HEK293 (cell line): ENCODE measurements around the gene CD40.

Experiments used
- HOXC10 ChIP-seq: sonication (generic); formaldehyde crosslinking; IDR thresholded peaks from 2 replicates; pipeline ENCODE4 v1.8.1; 2023; ENCODE audit warnings: mild to moderate bottlenecking, missing genetic modification reagents
- SETDB1 ChIP-seq: IDR thresholded peaks from one replicate; pipeline ENCODE4 v1.6.1; 2017; ENCODE audit warnings: mild to moderate bottlenecking, low read length, moderate library complexity, mixed read lengths; ENCODE audit not compliant: insufficient read length
- SP2 ChIP-seq: fragments of 450-650 bp; formaldehyde crosslinking; IDR thresholded peaks from 2 replicates; pipeline ENCODE4 v1.5.1; 2016; ENCODE audit warnings: missing biosample characterization, missing genetic modification characterization
- TCF7L2 ChIP-seq: IDR thresholded peaks from 2 replicates; pipeline ENCODE4 v1.6.1; 2011; ENCODE audit warnings: low read depth, mild to moderate bottlenecking, inconsistent platforms, low read length, moderate library complexity, borderline replicate concordance
- ZNF146 ChIP-seq: fragments of 450-650 bp; formaldehyde crosslinking; IDR thresholded peaks from 2 replicates; pipeline ENCODE4 v1.5.1; 2016; ENCODE audit warnings: missing biosample characterization, missing genetic modification characterization
- ZNF274 ChIP-seq, 2 experiments: fragments of 200-500 bp in 1 of 2; fragments of 450-650 bp in 1 of 2; sonication (Bioruptor generic) in 1 of 2; formaldehyde crosslinking in 1 of 2; IDR thresholded peaks; 2 replicates each; pipeline versions ENCODE4 v1.5.1 to v1.6.1; 2014 to 2016; ENCODE audit warnings: borderline replicate concordance in 1 of 2, inconsistent platforms in 1 of 2, low read length in 1 of 2, missing biosample characterization in 1 of 2, missing genetic modification characterization in 1 of 2
- ZNF426 ChIP-seq: fragments of 450-650 bp; formaldehyde crosslinking; IDR thresholded peaks from 2 replicates; pipeline ENCODE4 v1.5.1; 2017; ENCODE audit warnings: missing biosample characterization, missing genetic modification characterization, mild to moderate bottlenecking, inconsistent platforms, moderate library complexity
- ZNF433 ChIP-seq: fragments of 450-650 bp; formaldehyde crosslinking; IDR thresholded peaks from 2 replicates; pipeline ENCODE4 v1.5.1; 2016; ENCODE audit warnings: missing biosample characterization, missing genetic modification characterization, low read depth
- ZNF660 ChIP-seq: fragments of 450-650 bp; IDR thresholded peaks from 2 replicates; pipeline ENCODE4 v1.5.1; 2018; ENCODE audit warnings: missing biosample characterization, mild to moderate bottlenecking, missing genetic modification characterization
- TF ChIP-seq, protein P1 (sequence below): fragments of 450-650 bp; formaldehyde crosslinking; IDR thresholded peaks from 2 replicates; pipeline ENCODE4 v1.5.1; 2017; ENCODE audit warnings: missing biosample characterization, missing genetic modification characterization
- TF ChIP-seq, protein P2 (sequence below): fragments of 450-650 bp; formaldehyde crosslinking; IDR thresholded peaks from 2 replicates; pipeline ENCODE4 v1.5.1; 2017; ENCODE audit warnings: missing biosample characterization, missing genetic modification characterization
- TF ChIP-seq, protein P3 (sequence below): fragments of 450-650 bp; formaldehyde crosslinking; IDR thresholded peaks from 2 replicates; pipeline ENCODE4 v1.5.1; 2016; ENCODE audit warnings: missing biosample characterization, missing genetic modification characterization
- TF ChIP-seq, protein P4 (sequence below): fragments of 450-650 bp; formaldehyde crosslinking; IDR thresholded peaks from 2 replicates; pipeline ENCODE4 v1.5.1; 2016; ENCODE audit warnings: missing biosample characterization, missing genetic modification characterization

DNA sequence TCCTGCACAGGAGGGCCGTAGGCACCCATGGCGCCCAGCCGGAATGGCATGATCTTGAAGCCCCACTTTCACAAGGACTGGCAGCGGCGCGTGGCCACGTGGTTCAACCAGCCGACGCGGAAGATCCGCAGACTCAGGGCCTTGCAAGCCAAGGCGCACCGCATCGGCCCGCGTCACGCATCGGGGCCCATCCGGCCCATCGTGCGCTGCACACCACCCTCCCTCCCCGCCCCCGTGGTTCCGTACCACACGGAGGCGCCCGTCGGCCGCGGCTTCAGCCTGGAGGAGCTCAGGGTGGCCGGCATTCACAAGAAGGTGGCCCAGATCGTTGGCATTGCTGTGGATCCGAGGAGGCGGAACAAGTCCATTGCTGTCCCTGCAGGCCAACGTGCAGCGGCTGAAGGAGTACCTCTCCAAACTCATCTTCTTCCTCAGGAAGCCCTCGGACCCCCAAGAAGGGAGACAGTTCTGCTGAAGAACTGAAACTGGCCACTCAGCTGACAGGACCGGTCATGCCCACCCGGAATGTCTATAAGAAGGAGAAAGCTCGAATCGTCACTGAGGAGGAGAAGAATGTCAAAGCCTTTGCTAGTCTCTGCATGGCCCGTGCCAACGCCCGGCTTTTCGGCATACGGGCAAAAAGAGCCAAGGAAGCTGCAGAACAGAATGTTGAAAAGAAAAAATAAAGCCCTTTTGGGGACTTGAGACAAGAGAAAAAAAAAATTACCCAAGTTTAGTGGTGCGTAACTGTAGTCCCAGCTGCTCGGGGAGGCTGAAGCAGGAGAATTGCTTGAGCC, 18.4 kb upstream of the CD40 start:
- TF ChIP-seq, protein P1, sequence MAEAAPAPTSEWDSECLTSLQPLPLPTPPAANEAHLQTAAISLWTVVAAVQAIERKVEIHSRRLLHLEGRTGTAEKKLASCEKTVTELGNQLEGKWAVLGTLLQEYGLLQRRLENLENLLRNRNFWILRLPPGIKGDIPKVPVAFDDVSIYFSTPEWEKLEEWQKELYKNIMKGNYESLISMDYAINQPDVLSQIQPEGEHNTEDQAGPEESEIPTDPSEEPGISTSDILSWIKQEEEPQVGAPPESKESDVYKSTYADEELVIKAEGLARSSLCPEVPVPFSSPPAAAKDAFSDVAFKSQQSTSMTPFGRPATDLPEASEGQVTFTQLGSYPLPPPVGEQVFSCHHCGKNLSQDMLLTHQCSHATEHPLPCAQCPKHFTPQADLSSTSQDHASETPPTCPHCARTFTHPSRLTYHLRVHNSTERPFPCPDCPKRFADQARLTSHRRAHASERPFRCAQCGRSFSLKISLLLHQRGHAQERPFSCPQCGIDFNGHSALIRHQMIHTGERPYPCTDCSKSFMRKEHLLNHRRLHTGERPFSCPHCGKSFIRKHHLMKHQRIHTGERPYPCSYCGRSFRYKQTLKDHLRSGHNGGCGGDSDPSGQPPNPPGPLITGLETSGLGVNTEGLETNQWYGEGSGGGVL (tag by site-specific recombination): no peak
- TF ChIP-seq, protein P2, sequence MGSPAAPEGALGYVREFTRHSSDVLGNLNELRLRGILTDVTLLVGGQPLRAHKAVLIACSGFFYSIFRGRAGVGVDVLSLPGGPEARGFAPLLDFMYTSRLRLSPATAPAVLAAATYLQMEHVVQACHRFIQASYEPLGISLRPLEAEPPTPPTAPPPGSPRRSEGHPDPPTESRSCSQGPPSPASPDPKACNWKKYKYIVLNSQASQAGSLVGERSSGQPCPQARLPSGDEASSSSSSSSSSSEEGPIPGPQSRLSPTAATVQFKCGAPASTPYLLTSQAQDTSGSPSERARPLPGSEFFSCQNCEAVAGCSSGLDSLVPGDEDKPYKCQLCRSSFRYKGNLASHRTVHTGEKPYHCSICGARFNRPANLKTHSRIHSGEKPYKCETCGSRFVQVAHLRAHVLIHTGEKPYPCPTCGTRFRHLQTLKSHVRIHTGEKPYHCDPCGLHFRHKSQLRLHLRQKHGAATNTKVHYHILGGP (tag by site-specific recombination): no peak
- TF ChIP-seq, protein P3, sequence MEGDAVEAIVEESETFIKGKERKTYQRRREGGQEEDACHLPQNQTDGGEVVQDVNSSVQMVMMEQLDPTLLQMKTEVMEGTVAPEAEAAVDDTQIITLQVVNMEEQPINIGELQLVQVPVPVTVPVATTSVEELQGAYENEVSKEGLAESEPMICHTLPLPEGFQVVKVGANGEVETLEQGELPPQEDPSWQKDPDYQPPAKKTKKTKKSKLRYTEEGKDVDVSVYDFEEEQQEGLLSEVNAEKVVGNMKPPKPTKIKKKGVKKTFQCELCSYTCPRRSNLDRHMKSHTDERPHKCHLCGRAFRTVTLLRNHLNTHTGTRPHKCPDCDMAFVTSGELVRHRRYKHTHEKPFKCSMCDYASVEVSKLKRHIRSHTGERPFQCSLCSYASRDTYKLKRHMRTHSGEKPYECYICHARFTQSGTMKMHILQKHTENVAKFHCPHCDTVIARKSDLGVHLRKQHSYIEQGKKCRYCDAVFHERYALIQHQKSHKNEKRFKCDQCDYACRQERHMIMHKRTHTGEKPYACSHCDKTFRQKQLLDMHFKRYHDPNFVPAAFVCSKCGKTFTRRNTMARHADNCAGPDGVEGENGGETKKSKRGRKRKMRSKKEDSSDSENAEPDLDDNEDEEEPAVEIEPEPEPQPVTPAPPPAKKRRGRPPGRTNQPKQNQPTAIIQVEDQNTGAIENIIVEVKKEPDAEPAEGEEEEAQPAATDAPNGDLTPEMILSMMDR (tag by site-specific recombination): no peak
- no peak for TF ChIP-seq TCF7L2
- no peak for TF ChIP-seq ZNF660 (tag by site-specific recombination)
- no peak for TF ChIP-seq ZNF426
- TF ChIP-seq SP2 (tag by site-specific recombination): no peak
- TF ChIP-seq ZNF274 (IDR thresholded peaks at IDR 0.05; ENCODE audit: low read length): no peak
- no peak for TF ChIP-seq ZNF274 (tag by site-specific recombination; IDR thresholded peaks at IDR 0.05; ENCODE audit: borderline replicate concordance)
- TF ChIP-seq ZNF146 (tag by site-specific recombination): no peak
- TF ChIP-seq, protein P4, sequence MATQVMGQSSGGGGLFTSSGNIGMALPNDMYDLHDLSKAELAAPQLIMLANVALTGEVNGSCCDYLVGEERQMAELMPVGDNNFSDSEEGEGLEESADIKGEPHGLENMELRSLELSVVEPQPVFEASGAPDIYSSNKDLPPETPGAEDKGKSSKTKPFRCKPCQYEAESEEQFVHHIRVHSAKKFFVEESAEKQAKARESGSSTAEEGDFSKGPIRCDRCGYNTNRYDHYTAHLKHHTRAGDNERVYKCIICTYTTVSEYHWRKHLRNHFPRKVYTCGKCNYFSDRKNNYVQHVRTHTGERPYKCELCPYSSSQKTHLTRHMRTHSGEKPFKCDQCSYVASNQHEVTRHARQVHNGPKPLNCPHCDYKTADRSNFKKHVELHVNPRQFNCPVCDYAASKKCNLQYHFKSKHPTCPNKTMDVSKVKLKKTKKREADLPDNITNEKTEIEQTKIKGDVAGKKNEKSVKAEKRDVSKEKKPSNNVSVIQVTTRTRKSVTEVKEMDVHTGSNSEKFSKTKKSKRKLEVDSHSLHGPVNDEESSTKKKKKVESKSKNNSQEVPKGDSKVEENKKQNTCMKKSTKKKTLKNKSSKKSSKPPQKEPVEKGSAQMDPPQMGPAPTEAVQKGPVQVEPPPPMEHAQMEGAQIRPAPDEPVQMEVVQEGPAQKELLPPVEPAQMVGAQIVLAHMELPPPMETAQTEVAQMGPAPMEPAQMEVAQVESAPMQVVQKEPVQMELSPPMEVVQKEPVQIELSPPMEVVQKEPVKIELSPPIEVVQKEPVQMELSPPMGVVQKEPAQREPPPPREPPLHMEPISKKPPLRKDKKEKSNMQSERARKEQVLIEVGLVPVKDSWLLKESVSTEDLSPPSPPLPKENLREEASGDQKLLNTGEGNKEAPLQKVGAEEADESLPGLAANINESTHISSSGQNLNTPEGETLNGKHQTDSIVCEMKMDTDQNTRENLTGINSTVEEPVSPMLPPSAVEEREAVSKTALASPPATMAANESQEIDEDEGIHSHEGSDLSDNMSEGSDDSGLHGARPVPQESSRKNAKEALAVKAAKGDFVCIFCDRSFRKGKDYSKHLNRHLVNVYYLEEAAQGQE (tag by site-specific recombination): no peak
- TF ChIP-seq ZNF433 (tag by site-specific recombination): no peak
- no peak for TF ChIP-seq HOXC10 (CRISPR knock-in tag)
- TF ChIP-seq SETDB1: no peak
